HepG2 (cell line): ENCODE measurements around the gene PSMD1. TPM values are rescaled to one million over a fixed set of nuclear protein-coding genes. Genes with fewer than 3 reads are reported as not detected.

Experiments used
- AKAP8 ChIP-seq: sonication (generic); formaldehyde crosslinking; IDR thresholded peaks from 2 replicates; pipeline ENCODE4 v1.5.1; 2020; ENCODE audit warnings: mild to moderate bottlenecking, missing genetic modification reagents
- FOXP1 ChIP-seq, 2 experiments: fragments of 450-650 bp in 1 of 2; IDR thresholded peaks; 2 replicates each; pipeline ENCODE4 v1.6.1; 2017 to 2018; ENCODE audit warnings: antibody characterized with exemption in 1 of 2
- HOXA3 ChIP-seq: sonication (generic); formaldehyde crosslinking; IDR thresholded peaks from 2 replicates; pipeline ENCODE4 v1.5.0; 2020; ENCODE audit warnings: missing genetic modification reagents
- MYC ChIP-seq: sonication (generic); formaldehyde crosslinking; IDR thresholded peaks from 2 replicates; pipeline ENCODE4 v1.9.0; 2021; ENCODE audit warnings: missing genetic modification reagents, borderline replicate concordance
- NCOA1 ChIP-seq: sonication (generic); formaldehyde crosslinking; IDR thresholded peaks from 2 replicates; pipeline ENCODE4 v1.9.0; 2021; ENCODE audit warnings: missing genetic modification reagents
- NCOA2 ChIP-seq: sonication (generic); formaldehyde crosslinking; IDR thresholded peaks from 2 replicates; pipeline ENCODE4 v1.8.0; 2022; ENCODE audit warnings: inconsistent platforms
- NR2F2 ChIP-seq: IDR thresholded peaks from 2 replicates; pipeline ENCODE4 v1.6.1; 2012; ENCODE audit warnings: low read depth, inconsistent platforms, borderline replicate concordance
- PATZ1 ChIP-seq: sonication (generic); formaldehyde crosslinking; IDR thresholded peaks from 2 replicates; pipeline ENCODE4 v1.4.0; 2020; ENCODE audit warnings: missing genetic modification reagents
- PPARG ChIP-seq: conservative IDR thresholded peaks from 2 replicates; pipeline ENCODE4 v1.6.1; 2016; ENCODE audit warnings: missing biosample characterization, missing genetic modification reagents
- ZBTB43 ChIP-seq: sonication (generic); formaldehyde crosslinking; conservative IDR thresholded peaks from 2 replicates; pipeline ENCODE4 v1.4.0; 2020; ENCODE audit warnings: missing genetic modification reagents
- ZFY ChIP-seq: sonication (generic); formaldehyde crosslinking; IDR thresholded peaks from 2 replicates; pipeline ENCODE4 v1.4.0; 2020; ENCODE audit warnings: missing genetic modification reagents
- ZMYM3 ChIP-seq: sonication (generic); formaldehyde crosslinking; IDR thresholded peaks from 2 replicates; pipeline ENCODE4 v1.5.1; 2020; ENCODE audit warnings: mild to moderate bottlenecking, missing genetic modification reagents
- ZNF512B ChIP-seq: sonication (generic); formaldehyde crosslinking; IDR thresholded peaks from 2 replicates; pipeline ENCODE4 v1.5.1; 2020; ENCODE audit warnings: missing genetic modification reagents, mild to moderate bottlenecking, borderline replicate concordance
- ZNF609 ChIP-seq: sonication (generic); formaldehyde crosslinking; IDR thresholded peaks from 2 replicates; pipeline ENCODE4 v1.4.0; 2020; ENCODE audit warnings: mild to moderate bottlenecking, missing genetic modification reagents, borderline replicate concordance
- ZNF891 ChIP-seq: sonication (generic); formaldehyde crosslinking; IDR thresholded peaks from 2 replicates; pipeline ENCODE4 v1.5.0; 2020; ENCODE audit warnings: mild to moderate bottlenecking, missing genetic modification reagents
- polyA plus RNA-seq, 8 experiments: library from polyadenylated mRNA; depleted of rRNA in 3 of 8; stranded (reverse) in 7 of 8; unstranded in 1 of 8; fragments of >200 nt; fragmentation: Illumina TruSeq in 4 of 8; extraction: Trizol in 4 of 8; gene quantifications; 2 replicates each; pipeline versions ENCODE4 v1.2.1 to v1.2.3, GENCODE V29; 2011 to 2016; ENCODE audit warnings: low read depth in 4 of 8, missing spikeins in 1 of 8, mixed read lengths in 1 of 8; ENCODE audit not compliant: insufficient read depth in 1 of 8
- total RNA-seq, 5 experiments: library from RNA; depleted of rRNA; stranded (reverse); fragments of >200 nt; fragmentation: Illumina TruSeq; extraction: Trizol; gene quantifications; 2 replicates each; pipeline ENCODE4 v1.2.3, GENCODE V29; 2016; ENCODE audit warnings: low read depth in 1 of 5

Gene PSMD1
- total and polyA plus RNA-seq, 2 of the 13 experiments (the other 11 are each of a cell fraction or from before 2014, with no cell fraction given) = 136 to 191 TPM

GRCh38 chr2:231007286-231008098, 49.2 kb upstream of the PSMD1 start (continued):
- peak; percentile 65; the same call in 1 of the 2 replicates for TF ChIP-seq PATZ1 (CRISPR knock-in tag)
- TF ChIP-seq HOXA3 (CRISPR knock-in tag) = 0 out of 2 replicates have a peak, but pooled peaks have one; percentile 52
- TF ChIP-seq ZNF891 (CRISPR knock-in tag) = no peak
- TF ChIP-seq PPARG = 0 out of 2 replicates have a peak, but pooled peaks have one; percentile 55
- 0 out of 2 replicates have a peak, but pooled peaks have one; percentile 33 for TF ChIP-seq ZBTB43 (CRISPR knock-in tag)
- peak; percentile 89 for TF ChIP-seq ZNF609 (CRISPR knock-in tag)
- TF ChIP-seq ZNF512B = peak; percentile 52; the same call in 1 of the 2 replicates
- TF ChIP-seq ZMYM3 = peak; percentile 57; the same call in 1 of the 2 replicates
- peak; percentile 94 for TF ChIP-seq NR2F2
- TF ChIP-seq AKAP8 (CRISPR knock-in tag) = peak; percentile 30; the same call in 1 of the 2 replicates
- no peak for TF ChIP-seq MYC (CRISPR knock-in tag)
- 0 out of 2 replicates have a peak, but pooled peaks have one; percentile 53 for TF ChIP-seq NCOA1 (CRISPR knock-in tag)
- TF ChIP-seq FOXP1 (IDR thresholded peaks at IDR 0.05) = no peak
- TF ChIP-seq FOXP1 (CRISPR knock-in tag; IDR thresholded peaks at IDR 0.05) = peak; percentile 51; the same call in 1 of the 2 replicates
- TF ChIP-seq NCOA2 (CRISPR knock-in tag) = peak; percentile 52
- 0 out of 2 replicates have a peak, but pooled peaks have one; percentile 37 for TF ChIP-seq ZFY (CRISPR knock-in tag)
